Measurements from ENCODE around the gene ALB.
A peak's percentile ranks its signal among the peaks of the same experiment; 100 is the strongest.

DNA sequence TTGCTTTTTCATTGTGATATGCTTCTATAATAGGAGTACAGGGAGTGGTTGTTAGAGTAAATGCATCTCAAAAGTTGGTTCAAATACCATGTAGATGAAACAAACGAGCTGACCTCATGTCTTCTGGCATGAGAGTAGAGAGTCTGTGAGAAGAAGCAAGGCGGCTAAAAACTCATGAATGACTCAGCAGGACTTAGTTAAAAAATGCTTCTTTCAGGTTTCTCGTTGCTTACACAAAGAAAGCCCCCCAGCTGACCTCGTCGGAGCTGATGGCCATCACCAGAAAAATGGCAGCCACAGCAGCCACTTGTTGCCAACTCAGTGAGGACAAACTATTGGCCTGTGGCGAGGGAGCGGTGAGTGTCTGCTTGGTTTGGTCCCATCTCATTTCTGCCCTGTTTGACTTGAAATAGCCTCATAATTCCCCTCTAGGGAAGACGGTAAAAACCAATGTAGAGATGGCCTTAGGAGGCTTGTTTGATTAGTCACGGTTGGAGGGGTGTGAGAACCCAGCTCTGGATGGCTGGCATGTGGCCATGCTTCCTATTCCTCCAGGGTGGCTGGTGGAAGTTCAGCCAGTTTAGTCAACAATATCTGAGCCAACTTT lies 46.4 kb downstream of the ALB start:
- TF ChIP-seq MAX (CRISPR knock-in tag; IDR thresholded peaks at IDR 0.05), result peak; percentile 30; the same call in 1 of the 2 replicates
- no peak for TF ChIP-seq CREM (CRISPR knock-in tag; IDR thresholded peaks at IDR 0.05)
- TF ChIP-seq NR1H2 (CRISPR knock-in tag; IDR thresholded peaks at IDR 0.05), result no peak
- TF ChIP-seq, protein P1, sequence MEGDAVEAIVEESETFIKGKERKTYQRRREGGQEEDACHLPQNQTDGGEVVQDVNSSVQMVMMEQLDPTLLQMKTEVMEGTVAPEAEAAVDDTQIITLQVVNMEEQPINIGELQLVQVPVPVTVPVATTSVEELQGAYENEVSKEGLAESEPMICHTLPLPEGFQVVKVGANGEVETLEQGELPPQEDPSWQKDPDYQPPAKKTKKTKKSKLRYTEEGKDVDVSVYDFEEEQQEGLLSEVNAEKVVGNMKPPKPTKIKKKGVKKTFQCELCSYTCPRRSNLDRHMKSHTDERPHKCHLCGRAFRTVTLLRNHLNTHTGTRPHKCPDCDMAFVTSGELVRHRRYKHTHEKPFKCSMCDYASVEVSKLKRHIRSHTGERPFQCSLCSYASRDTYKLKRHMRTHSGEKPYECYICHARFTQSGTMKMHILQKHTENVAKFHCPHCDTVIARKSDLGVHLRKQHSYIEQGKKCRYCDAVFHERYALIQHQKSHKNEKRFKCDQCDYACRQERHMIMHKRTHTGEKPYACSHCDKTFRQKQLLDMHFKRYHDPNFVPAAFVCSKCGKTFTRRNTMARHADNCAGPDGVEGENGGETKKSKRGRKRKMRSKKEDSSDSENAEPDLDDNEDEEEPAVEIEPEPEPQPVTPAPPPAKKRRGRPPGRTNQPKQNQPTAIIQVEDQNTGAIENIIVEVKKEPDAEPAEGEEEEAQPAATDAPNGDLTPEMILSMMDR (IDR thresholded peaks at IDR 0.05), result no peak
- TF ChIP-seq ZNF138 (CRISPR knock-in tag; conservative IDR thresholded peaks at IDR 0.05), result no peak
- TF ChIP-seq ATF1 (CRISPR knock-in tag; IDR thresholded peaks at IDR 0.05), result no peak
- no peak for TF ChIP-seq NFYB (CRISPR knock-in tag; conservative IDR thresholded peaks at IDR 0.05; ENCODE audit: low read depth)
- TF ChIP-seq ZNF671 (CRISPR knock-in tag; IDR thresholded peaks at IDR 0.05), result no peak
